GM10248 (cell line): Measurements from ENCODE around the gene MAPK7.
"Not testable (repeated sequence)": the region's sequence is repeated elsewhere in the genome, so short reads cannot be mapped to it uniquely, and the experiment has no call there.

ENCODE experiments used
- CTCF ChIA-PET: fragments of 300-600 bp; sonication (Branson Sonifier 250); formaldehyde crosslinking; extraction: SDS; loops from one replicate; lab custom pipeline; 2021; ENCODE audit warnings: antibody characterized with exemption; lab: Yijun Ruan, JAX
- POLR2A ChIA-PET: fragments of 350-650 bp; sonication (Branson Sonifier 250); formaldehyde crosslinking; extraction: SDS; loops from one replicate; lab custom pipeline; 2020; ENCODE audit warnings: antibody characterized with exemption; lab: Yijun Ruan, JAX
- DNase-seq: peaks from one replicate; pipeline ENCODE4 v3.0.0; 2012; ENCODE audit errors: extremely low spot score
- CTCF ChIP-seq: IDR thresholded peaks from 2 replicates; pipeline ENCODE4 v1.5.1; 2012; ENCODE audit warnings: mild to moderate bottlenecking, low read depth; ENCODE audit errors: extremely low read depth, missing control alignments, control extremely low read depth

MAPK7 gene

GRCh38 chr17:19345486-19346350 lies 32.6 kb upstream of the MAPK7 start:
- POLR2A ChIA-PET: no interaction called here
- no peak for TF ChIP-seq CTCF
- CTCF ChIA-PET: interaction anchor here (1.0 to 1.7 kb wide), 3 partner anchors 8 to 17 kb away, joined by 3 to 4 read pairs (median 3); partner anchors contain the start of gene B9D1

GRCh38 chr17:19346351-19347255 lies 31.7 kb upstream of the MAPK7 start:
- no peak for DNase-seq
- ChIA-PET POLR2A (no interaction called here), CTCF (interaction anchor here (0.9 to 1.7 kb wide), 5 partner anchors 8 to 16 kb away, joined by 3 to 5 read pairs (median 3); partner anchors contain the start of gene B9D1)
- TF ChIP-seq CTCF: no peak

More at GRCh38 chr17:19345486-19346350, 32.6 kb upstream of the MAPK7 start:
- DNase-seq: no peak

- ChIA-PET CTCF (interaction anchor here (0.9 to 1.1 kb wide), 3 partner anchors 9 to 15 kb away, joined by 3 to 5 read pairs (median 5); partner anchors contain the start of gene B9D1), POLR2A (no interaction called here)
- TF ChIP-seq CTCF: no peak
- DNase-seq: no peak
These were observed 30.8 kb upstream of the MAPK7 start for GRCh38 chr17:19347323-19348080.

- no peak for DNase-seq
- POLR2A ChIA-PET: no interaction called here
- CTCF ChIA-PET: interaction anchor here (0.9 to 1.1 kb wide), 2 partner anchors 10 to 15 kb away, joined by 5 read pairs; partner anchors contain the start of gene B9D1
- no peak for TF ChIP-seq CTCF
These were observed 30.1 kb upstream of the MAPK7 start for GRCh38 chr17:19348081-19348650.

GRCh38 chr17:19348806-19349205 lies 29.5 kb upstream of the MAPK7 start:
- no peak for DNase-seq
- CTCF ChIA-PET: no interaction called here
- no peak for TF ChIP-seq CTCF
- POLR2A ChIA-PET: no interaction called here

- DNase-seq, POLR2A ChIA-PET: not testable (repeated sequence)
- CTCF ChIA-PET: interaction anchor here (1.6 to 3.6 kb wide), 3 partner anchors 10 to 92 kb away, joined by 5 to 25 read pairs (median 8); partner anchors contain the start of gene B9D1
These were observed 24.9 kb upstream of the MAPK7 start for GRCh38 chr17:19353401-19353800.
